Kidney (tissue), 14 donors: ENCODE results near the gene SPEM1. TPM values are rescaled to one million over a fixed set of nuclear protein-coding genes. Genes with fewer than 3 reads are reported as not detected.

ENCODE experiments used
- DNase-seq, 5 donors: peaks; one replicate each; pipeline ENCODE4 v3.0.0-alpha.2; 2013 to 2020
- FAIRE-seq: peaks from 2 replicates; lab custom pipeline; 2012; peaks lifted over from hg19 to GRCh38; lab: Jason Lieb, UNC
- H3K27ac ChIP-seq, 2 donors: one replicate each; pipeline ENCODE4 v1.7.0; 2013; ENCODE audit warnings: low read depth in 2 of 2, low read length in 2 of 2, inconsistent platforms in 1 of 2
- H3K27me3 ChIP-seq: one replicate; pipeline ENCODE4 v1.7.1; 2013; ENCODE audit warnings: low read length, inconsistent platforms; ENCODE audit not compliant: control insufficient read depth, insufficient read depth
- H3K36me3 ChIP-seq, 3 donors: one replicate each; pipeline versions ENCODE4 v1.7.0 to v1.7.1; 2013; ENCODE audit warnings: low read length in 3 of 3, control low read depth in 1 of 3, inconsistent platforms in 1 of 3; ENCODE audit not compliant: insufficient read depth in 3 of 3, control insufficient read depth in 2 of 3
- H3K4me1 ChIP-seq, 3 donors: one replicate each; pipeline versions ENCODE4 v1.7.0 to v1.7.1; 2013; ENCODE audit warnings: low read length in 3 of 3, inconsistent platforms in 1 of 3, low read depth in 1 of 3; ENCODE audit not compliant: control insufficient read depth in 2 of 3, insufficient read depth in 2 of 3
- H3K4me3 ChIP-seq, 3 donors: one replicate each; pipeline versions ENCODE4 v1.7.0 to v1.8.1; 2013; ENCODE audit warnings: low read length in 3 of 3, control low read depth in 1 of 3, inconsistent platforms in 1 of 3
- H3K9ac ChIP-seq, 3 donors: one replicate each; pipeline versions ENCODE4 v1.7.0 to v1.7.1; 2013; ENCODE audit warnings: low read length in 3 of 3, control low read depth in 1 of 3, inconsistent platforms in 1 of 3
- H3K9me3 ChIP-seq, 3 donors: one replicate each; pipeline versions ENCODE4 v1.7.0 to v1.7.1; 2013; ENCODE audit warnings: low read length in 3 of 3, control low read depth in 1 of 3, inconsistent platforms in 1 of 3; ENCODE audit not compliant: control insufficient read depth in 2 of 3, insufficient read depth in 1 of 3
- CTCF ChIP-seq: IDR thresholded peaks from 3 replicates; pipeline ENCODE4 v1.5.1; 2012; ENCODE audit warnings: mild to moderate bottlenecking, moderate library complexity, borderline replicate concordance; ENCODE audit not compliant: insufficient read depth; ENCODE audit errors: extremely low read depth
- intact Hi-C: fragments of 100-400 bp; cut with DNase I; formaldehyde crosslinking; loops from one replicate; pipeline ENCODE4 v1.11.1; 2022
- polyA plus RNA-seq: library from polyadenylated mRNA; stranded (reverse); fragments of 350-450 nt; fragmentation: Illumina TruSeq; extraction: RNeasy Lipid Tissue Mini Kit (QIAGEN cat#74804); gene quantifications from one replicate; pipeline ENCODE4 v1.2.3, GENCODE V29; 2014; ENCODE audit warnings: low read depth, low replicate concordance; ENCODE audit not compliant: insufficient read depth
- total RNA-seq: library from RNA; stranded (reverse); fragmentation: NEBNext Ultra II Directional; extraction: Animal tissue kit (Norgen Biotek cat#: 25700); gene quantifications from one replicate; pipeline ENCODE4 v1.2.1, GENCODE V29; 2021
- donor health status: control.
- donor health status: control.
- donor health status: control.
- donor health status: control.
- donor health status: control.
- donor health status: DM: yes; HTN: yes; CAD: no.
- donor health status: Normal renal cell carcinoma (clear cell type).

The SPEM1 gene
- total and polyA plus RNA-seq, 2 donors from 2014 or later, result not detected

DNA sequence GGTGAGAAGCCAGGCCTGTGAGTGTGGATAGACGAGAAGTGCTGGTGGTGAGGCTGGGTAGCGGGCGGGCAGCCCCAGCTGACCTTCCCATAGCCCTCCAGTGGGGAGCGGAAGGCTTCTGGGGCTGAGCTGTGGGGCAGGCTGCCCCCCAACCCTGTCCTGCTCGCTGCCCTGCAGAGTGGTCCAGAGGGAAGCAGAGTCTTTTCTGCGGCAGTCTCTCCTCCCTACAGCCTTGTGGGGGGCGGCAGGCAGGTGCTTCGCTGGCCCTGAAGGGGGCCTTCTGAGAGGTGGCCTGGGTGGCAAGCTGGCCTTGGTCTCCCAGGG is 8.7 kb upstream of the SPEM1 start:
- H3K9ac ChIP-seq, result no peak overlapping the region
- FAIRE-seq (no peak), DNase-seq (no peak)
- intact Hi-C loops, result no loop called here
- no peak for TF ChIP-seq CTCF
- no peaks in the 10 kb centered on the region for H3K36me3 ChIP-seq
- H3K27me3 ChIP-seq, result no peaks in the 10 kb centered on the region
- H3K9me3 ChIP-seq, result no peaks in the 10 kb centered on the region
- H3K4me1 ChIP-seq, result no peaks in the 10 kb centered on the region
- no peak overlapping the region for H3K27ac ChIP-seq
- no peak overlapping the region for H3K4me3 ChIP-seq

- no peak overlapping the region for H3K27ac ChIP-seq
Measured at GRCh38 chr17:7413346-7413985, 6.7 kb upstream of the SPEM1 start.

DNA sequence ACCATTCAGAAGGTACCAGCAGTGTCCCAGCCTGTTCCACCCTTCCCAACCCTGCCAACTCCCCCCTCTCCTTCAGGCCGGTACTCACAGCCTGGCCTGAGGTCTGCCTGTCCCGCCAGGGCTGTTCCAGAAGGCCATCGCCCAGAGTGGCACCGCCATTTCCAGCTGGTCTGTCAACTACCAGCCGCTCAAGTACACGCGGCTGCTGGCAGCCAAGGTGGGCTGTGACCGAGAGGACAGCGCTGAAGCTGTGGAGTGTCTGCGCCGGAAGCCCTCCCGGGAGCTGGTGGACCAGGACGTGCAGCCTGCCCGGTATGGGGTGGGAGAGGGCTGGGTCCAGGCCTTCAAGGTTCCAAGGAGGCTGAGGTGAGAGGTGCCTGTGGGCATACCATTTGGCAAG is 5.3 kb upstream of the SPEM1 start:
- TF ChIP-seq CTCF, result no peak
- FAIRE-seq (no peak), DNase-seq (no peak)
- H3K27me3 ChIP-seq, result no peaks in the 10 kb centered on the region
- intact Hi-C loops, result no loop called here
- no peaks in the 10 kb centered on the region for H3K36me3 ChIP-seq
- H3K27ac ChIP-seq, result no peak overlapping the region
- no peaks in the 10 kb centered on the region for H3K4me1 ChIP-seq
- no peak overlapping the region for H3K4me3 ChIP-seq
- no peaks in the 10 kb centered on the region for H3K9me3 ChIP-seq
- H3K9ac ChIP-seq, result no peak overlapping the region

More at GRCh38 chr17:7413346-7413985, 6.7 kb upstream of the SPEM1 start:
- intact Hi-C loops, result no loop called here
- H3K4me3 ChIP-seq, result no peak overlapping the region
- no peaks in the 10 kb centered on the region for H3K4me1 ChIP-seq
- DNase-seq, result no peak
- H3K27me3 ChIP-seq, result no peaks in the 10 kb centered on the region
- no peaks in the 10 kb centered on the region for H3K9me3 ChIP-seq
- no peak for FAIRE-seq
- H3K9ac ChIP-seq, result no peak overlapping the region
- TF ChIP-seq CTCF, result no peak
- no peaks in the 10 kb centered on the region for H3K36me3 ChIP-seq

- H3K27me3 ChIP-seq, result no peaks in the 10 kb centered on the region
- no peak overlapping the region for H3K27ac ChIP-seq
- no peaks in the 10 kb centered on the region for H3K36me3 ChIP-seq
- no peak for FAIRE-seq
- no peak for TF ChIP-seq CTCF
- H3K9me3 ChIP-seq, result no peaks in the 10 kb centered on the region
- intact Hi-C loops, result no loop called here
- H3K4me1 ChIP-seq, result no peaks in the 10 kb centered on the region
- no peak overlapping the region for H3K4me3 ChIP-seq
- no peak overlapping the region for H3K9ac ChIP-seq
- DNase-seq, result no peak
Measured at GRCh38 chr17:7415784-7416183, 4.3 kb upstream of the SPEM1 start.
